SK-N-SH (cell line): ENCODE measurements around the gene WIPF2. TPM values are rescaled to one million over a fixed set of nuclear protein-coding genes. Genes with fewer than 3 reads are reported as not detected.

Experiments
- CTCF ChIA-PET: fragments of 300-600, 350-600 bp; formaldehyde crosslinking; extraction: SDS; loops from one replicate; lab custom pipeline; 2021; lab: Yijun Ruan, JAX
- POLR2A ChIA-PET: fragments of 350-600 bp; sonication (Branson Sonifier 250); formaldehyde crosslinking; extraction: SDS; loops from one replicate; lab custom pipeline; 2020; ENCODE audit warnings: antibody characterized with exemption, inconsistent platforms; lab: Yijun Ruan, JAX
- DNase-seq: peaks from one replicate; pipeline ENCODE4 v3.0.0; 2012
- H2AFZ ChIP-seq: fragments of 200-600 bp; sonication (generic); 2 replicates; pipeline ENCODE4 v1.8.1; 2016; ENCODE audit warnings: antibody characterized with exemption, mild to moderate bottlenecking, low read depth
- H3F3A ChIP-seq: fragments of 200-600 bp; sonication (generic); replicated peaks from 2 replicates; pipeline ENCODE3; 2016; ENCODE audit warnings: antibody characterized with exemption, mild to moderate bottlenecking; ENCODE audit not compliant: insufficient read depth
- H3K27ac ChIP-seq, 2 experiments: fragments of 200-500 bp in 1 of 2; fragments of 200-600 bp in 1 of 2; sonication (Bioruptor generic) in 1 of 2; sonication (generic), shearing (Covaris generic) in 1 of 2; 2 replicates each; pipeline versions ENCODE4 v1.5.1 to v1.6.1; 2014 to 2016; ENCODE audit warnings: low read depth in 2 of 2, inconsistent platforms in 1 of 2, low read length in 1 of 2, mild to moderate bottlenecking in 1 of 2, mixed read lengths in 1 of 2
- H3K27me3 ChIP-seq: fragments of 200-600 bp; sonication (generic), shearing (Covaris generic); 2 replicates; pipeline ENCODE4 v1.6.1; 2016; ENCODE audit warnings: mixed run types; ENCODE audit not compliant: insufficient read depth
- H3K36me3 ChIP-seq, 2 experiments: fragments of 200-500 bp in 1 of 2; fragments of 200-600 bp in 1 of 2; sonication (Bioruptor generic) in 1 of 2; sonication (generic) in 1 of 2; replicated peaks in 1 of 2; 2 replicates each; pipeline versions ENCODE3 to v1.5.1; 2014 to 2016; ENCODE audit warnings: low read length in 1 of 2, mild to moderate bottlenecking in 1 of 2; ENCODE audit not compliant: insufficient read depth in 2 of 2, control insufficient read depth in 1 of 2
- H3K4me1 ChIP-seq, 2 experiments: fragments of 200-500 bp in 1 of 2; fragments of 200-600 bp in 1 of 2; sonication (Bioruptor generic) in 1 of 2; sonication (generic), shearing (Covaris generic) in 1 of 2; 2 replicates each; pipeline versions ENCODE4 v1.5.1 to v1.6.1; 2014 to 2016; ENCODE audit warnings: low read depth in 1 of 2, low read length in 1 of 2, mixed run types in 1 of 2; ENCODE audit not compliant: insufficient read depth in 2 of 2, control insufficient read depth in 1 of 2
- H3K4me2 ChIP-seq: fragments of 200-600 bp; sonication (generic), shearing (Covaris generic); 2 replicates; pipeline ENCODE4 v1.6.1; 2017; ENCODE audit warnings: mixed run types
- H3K4me3 ChIP-seq, 2 experiments: fragments of 200-500 bp in 1 of 2; fragments of 200-600 bp in 1 of 2; sonication (Bioruptor generic) in 1 of 2; sonication (generic), shearing (Covaris generic) in 1 of 2; 2 replicates each; pipeline versions ENCODE4 v1.5.1 to v1.8.1; 2014 to 2016; ENCODE audit warnings: low read depth in 2 of 2, inconsistent platforms in 1 of 2, low read length in 1 of 2, mild to moderate bottlenecking in 1 of 2, mixed read lengths in 1 of 2, moderate library complexity in 1 of 2
- H3K79me2 ChIP-seq: fragments of 200-600 bp; sonication (generic); 2 replicates; pipeline ENCODE4 v1.8.1; 2017; ENCODE audit warnings: mild to moderate bottlenecking; ENCODE audit not compliant: insufficient read depth
- H3K9ac ChIP-seq: fragments of 200-600 bp; sonication (generic); 2 replicates; pipeline ENCODE4 v1.6.1; 2017; ENCODE audit warnings: mixed run types
- H3K9me2 ChIP-seq: fragments of 200-600 bp; sonication (generic); 2 replicates; pipeline ENCODE4 v1.6.1; 2017; ENCODE audit warnings: mixed run types
- H3K9me3 ChIP-seq: fragments of 200-600 bp; sonication (generic); 2 replicates; pipeline ENCODE4 v1.6.1; 2017; ENCODE audit warnings: mixed run types, mild to moderate bottlenecking, moderate library complexity
- H4K20me1 ChIP-seq: fragments of 200-600 bp; sonication (generic); 2 replicates; pipeline ENCODE4 v1.6.1; 2017; ENCODE audit warnings: mild to moderate bottlenecking, mixed run types; ENCODE audit not compliant: insufficient read depth
- CTCF ChIP-seq: fragments of 200-600 bp; sonication (generic); IDR thresholded peaks from 2 replicates; pipeline ENCODE4 v1.6.1; 2017; ENCODE audit warnings: antibody characterized with exemption, mild to moderate bottlenecking, moderate library complexity
- FOSL2 ChIP-seq: IDR thresholded peaks from 2 replicates; pipeline ENCODE4 v1.4.0; 2012; ENCODE audit warnings: low read depth, mild to moderate bottlenecking, moderate library complexity, borderline replicate concordance
- FOXM1 ChIP-seq: IDR thresholded peaks from 2 replicates; pipeline ENCODE4 v1.4.0; 2012; ENCODE audit warnings: low read depth, mild to moderate bottlenecking
- NFIC ChIP-seq: IDR thresholded peaks from 2 replicates; pipeline ENCODE4 v1.4.0; 2012; ENCODE audit warnings: borderline replicate concordance
- NRF1 ChIP-seq: IDR thresholded peaks from 2 replicates; pipeline ENCODE4 v1.6.1; 2012; ENCODE audit warnings: low read depth, mild to moderate bottlenecking, low read length
- SIN3A ChIP-seq: IDR thresholded peaks from 2 replicates; pipeline ENCODE4 v1.6.1; 2012; ENCODE audit warnings: low read depth, mild to moderate bottlenecking, low read length, moderate library complexity, borderline replicate concordance
- SMC3 ChIP-seq: IDR thresholded peaks from 2 replicates; pipeline ENCODE4 v1.6.1; 2012; ENCODE audit warnings: low read depth, low read length, improper control_type of control experiment
- USF2 ChIP-seq: fragments of 150-350 bp; IDR thresholded peaks from 2 replicates; pipeline ENCODE4 v1.6.1; 2017; ENCODE audit warnings: antibody characterized with exemption, low read length, low read depth, borderline replicate concordance
- ZBTB33 ChIP-seq: IDR thresholded peaks from 2 replicates; pipeline ENCODE4 v1.4.0; 2012; ENCODE audit warnings: low read depth, borderline replicate concordance
- WGBS: methylation state at CpG from one replicate; pipeline ENCODE4 v1.1.6; 2017; ENCODE audit warnings: low lambda C conversion rate; 5-methylcytosine and 5-hydroxymethylcytosine counted together
- polyA plus RNA-seq, 3 experiments: library from polyadenylated mRNA; depleted of rRNA; stranded (reverse); fragments of >200 nt; gene quantifications; 2 replicates each; pipeline ENCODE4 v1.2.3, GENCODE V29; 2012
- TF ChIP-seq, protein P1 (sequence below): fragments of 150-350 bp; IDR thresholded peaks from 2 replicates; pipeline ENCODE4 v1.6.1; 2016; ENCODE audit warnings: mild to moderate bottlenecking, low read depth, low read length
- TF ChIP-seq, protein P2 (sequence below): IDR thresholded peaks from 2 replicates; pipeline ENCODE4; 2012

WIPF2 gene
- polyA plus RNA-seq, 1 of the 3 experiments (the other 2 are of a cell fraction) = 6.8 TPM

DNA sequence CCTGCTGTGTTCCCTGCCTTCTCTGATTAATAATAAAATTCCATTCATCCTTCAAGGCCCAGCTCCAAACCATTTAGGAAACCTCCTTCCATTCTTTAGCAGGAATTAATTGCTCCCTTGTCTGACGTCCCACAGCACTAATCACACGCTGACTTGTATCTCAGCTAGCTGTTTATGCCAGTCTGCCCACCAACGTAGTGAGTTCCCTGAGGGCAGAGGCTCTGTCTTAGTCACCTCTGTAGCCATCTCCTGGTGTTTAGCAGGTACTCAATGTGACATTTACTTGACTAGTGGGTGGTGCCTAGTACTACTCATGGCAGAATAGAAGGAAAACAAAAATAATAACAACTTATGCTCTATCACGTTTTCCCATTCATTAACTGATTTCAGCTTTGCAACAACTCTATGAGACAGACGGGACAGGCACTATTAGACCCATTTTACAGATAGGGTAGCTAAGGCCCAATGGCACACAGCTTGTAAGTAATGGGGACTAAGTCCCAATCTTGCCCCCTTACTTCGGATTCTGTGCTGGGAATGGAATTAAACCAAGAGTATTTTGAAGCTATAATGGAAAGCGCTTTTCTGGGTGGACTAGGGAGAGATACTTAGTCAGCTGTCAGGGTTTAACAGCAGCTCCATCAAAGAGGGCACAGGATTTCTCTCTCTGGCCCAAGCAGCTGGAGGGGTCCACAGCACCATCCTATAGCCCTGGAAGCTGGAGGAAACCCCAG lies 931 bp upstream of the WIPF2 start:
- peak overlapping the region; percentile 99 for H2AFZ ChIP-seq
- CTCF ChIA-PET = interaction anchor here (0.7 to 4.1 kb wide), 15 partner anchors 10 to 143 kb away, joined by 3 to 17 read pairs (median 4); partner anchors contain the start of genes CASC3 and RARA
- TF ChIP-seq NFIC = no peak
- TF ChIP-seq SMC3 = no peak
- TF ChIP-seq, protein P1, sequence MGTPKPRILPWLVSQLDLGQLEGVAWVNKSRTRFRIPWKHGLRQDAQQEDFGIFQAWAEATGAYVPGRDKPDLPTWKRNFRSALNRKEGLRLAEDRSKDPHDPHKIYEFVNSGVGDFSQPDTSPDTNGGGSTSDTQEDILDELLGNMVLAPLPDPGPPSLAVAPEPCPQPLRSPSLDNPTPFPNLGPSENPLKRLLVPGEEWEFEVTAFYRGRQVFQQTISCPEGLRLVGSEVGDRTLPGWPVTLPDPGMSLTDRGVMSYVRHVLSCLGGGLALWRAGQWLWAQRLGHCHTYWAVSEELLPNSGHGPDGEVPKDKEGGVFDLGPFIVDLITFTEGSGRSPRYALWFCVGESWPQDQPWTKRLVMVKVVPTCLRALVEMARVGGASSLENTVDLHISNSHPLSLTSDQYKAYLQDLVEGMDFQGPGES = no peak
- TF ChIP-seq NRF1 = no peak
- no peak for TF ChIP-seq ZBTB33
- TF ChIP-seq, all 33 proteins: peak for 0
- H3K36me3 ChIP-seq = peaks cover 0 to 2% of the 10 kb centered on the region in 2 experiments
- no peaks in the 10 kb centered on the region for H3K27me3 ChIP-seq
- H3K9me3 ChIP-seq = no peaks in the 10 kb centered on the region
- no peak for DNase-seq
- POLR2A ChIA-PET = interaction anchor here (0.7 to 1.7 kb wide), 11 partner anchors 10 to 105 kb away, joined by 3 to 7 read pairs (median 3); partner anchors contain the start of gene CDC6
- H3K9me2 ChIP-seq = no peaks in the 10 kb centered on the region
- peak overlapping the region; percentile 86; the same call in 1 of the 2 replicates for H3K9ac ChIP-seq
- H3K4me1 ChIP-seq = peaks cover 0 to 4% of the 10 kb centered on the region in 2 experiments; a peak in 1 of 4 replicates
- H3F3A ChIP-seq = peaks cover 8% of the 10 kb centered on the region
- H3K79me2 ChIP-seq = peaks cover 30% of the 10 kb centered on the region
- H3K4me3 ChIP-seq = peak overlapping the region in 1 of 2 experiments; percentile 65; a peak in 2 of 4 replicates
- H3K27ac ChIP-seq = peak overlapping the region; percentile 90 to 94; a peak in 3 of 4 replicates
- 73% methylated on average over 7 of the region's 7 CpGs for WGBS
- H3K4me2 ChIP-seq = peak overlapping the region; percentile 94
- H4K20me1 ChIP-seq = no peaks in the 10 kb centered on the region

DNA sequence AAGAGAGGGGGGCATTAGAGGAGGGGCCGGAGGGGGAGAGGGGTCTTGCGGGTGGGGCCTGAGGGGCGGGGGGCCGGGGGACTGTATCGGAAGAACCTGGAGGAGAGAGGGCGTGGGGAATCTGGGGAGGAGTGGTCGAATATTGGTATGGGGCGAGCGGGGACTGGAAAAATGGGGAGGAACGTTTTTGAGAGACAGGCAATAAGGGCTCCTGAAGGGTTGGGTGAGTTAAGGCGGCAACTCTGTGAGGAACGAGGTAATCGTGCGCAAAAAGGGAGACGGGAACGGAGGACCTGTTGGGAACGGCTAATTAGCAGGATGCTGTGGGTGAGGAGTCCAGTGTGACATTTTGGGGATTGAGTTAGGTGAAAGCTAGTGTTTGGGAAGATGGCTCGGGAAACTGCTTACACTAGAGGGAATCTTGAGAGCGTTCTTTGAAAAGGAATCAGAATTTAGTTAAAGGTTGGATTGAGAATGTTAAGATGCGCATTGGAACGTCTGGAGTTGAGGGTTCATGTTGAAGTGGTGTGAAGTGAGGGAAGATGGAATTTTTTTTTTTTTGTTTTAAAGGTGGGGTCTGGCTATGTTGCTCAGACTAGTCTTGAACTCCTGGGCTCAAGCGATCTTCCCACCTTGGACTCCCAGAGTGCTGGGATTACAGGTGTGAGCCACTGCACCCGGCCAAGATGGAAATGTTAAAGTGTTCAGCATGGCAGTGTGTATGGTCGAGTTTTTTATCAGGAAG lies 662 bp downstream of the WIPF2 start:
- peaks cover 45% of the 10 kb centered on the region for H3K79me2 ChIP-seq
- peaks cover 0 to 2% of the 10 kb centered on the region in 2 experiments for H3K36me3 ChIP-seq
- H3K27ac ChIP-seq = peak overlapping the region; percentile 86 to 94
- H3K4me2 ChIP-seq = peak overlapping the region; percentile 94
- ChIA-PET POLR2A (interaction anchor here (0.6 to 1.7 kb wide), 8 partner anchors 11 to 120 kb away, joined by 3 to 7 read pairs (median 4); partner anchors contain the start of gene CASC3), CTCF (interaction anchor here (0.6 to 4.1 kb wide), 9 partner anchors 10 to 114 kb away, joined by 3 to 17 read pairs (median 4); partner anchors contain the start of gene RARA)
- peaks cover 5% of the 10 kb centered on the region; the same call in 1 of the 2 replicates for H4K20me1 ChIP-seq
- peak; percentile 94 for DNase-seq
- peak overlapping the region; percentile 90 for H2AFZ ChIP-seq
- H3K9ac ChIP-seq = peak overlapping the region; percentile 86
- H3K9me2 ChIP-seq = no peaks in the 10 kb centered on the region
- H3K9me3 ChIP-seq = no peaks in the 10 kb centered on the region
- WGBS = 2% methylated on average over 24 of the region's 24 CpGs
- no peaks in the 10 kb centered on the region for H3K27me3 ChIP-seq
- H3F3A ChIP-seq = peaks cover 8% of the 10 kb centered on the region
- H3K4me3 ChIP-seq = peak overlapping the region; percentile 65 to 100
- peaks cover 0 to 4% of the 10 kb centered on the region in 2 experiments; a peak in 1 of 4 replicates for H3K4me1 ChIP-seq
- TF ChIP-seq SIN3A (no peak), FOSL2 (no peak), ZBTB33 (no peak), CTCF (0 out of 2 replicates have a peak, but pooled peaks have one; percentile 6), FOXM1 (no peak), NFIC (no peak), USF2 (no peak)
- TF ChIP-seq, protein P2, sequence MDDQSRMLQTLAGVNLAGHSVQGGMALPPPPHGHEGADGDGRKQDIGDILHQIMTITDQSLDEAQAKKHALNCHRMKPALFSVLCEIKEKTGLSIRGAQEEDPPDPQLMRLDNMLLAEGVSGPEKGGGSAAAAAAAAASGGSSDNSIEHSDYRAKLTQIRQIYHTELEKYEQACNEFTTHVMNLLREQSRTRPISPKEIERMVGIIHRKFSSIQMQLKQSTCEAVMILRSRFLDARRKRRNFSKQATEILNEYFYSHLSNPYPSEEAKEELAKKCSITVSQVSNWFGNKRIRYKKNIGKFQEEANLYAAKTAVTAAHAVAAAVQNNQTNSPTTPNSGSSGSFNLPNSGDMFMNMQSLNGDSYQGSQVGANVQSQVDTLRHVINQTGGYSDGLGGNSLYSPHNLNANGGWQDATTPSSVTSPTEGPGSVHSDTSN = peak; percentile 46
